HL-60 (cell line): ENCODE measurements around the gene SLC49A3.

Experiments
- GABPA ChIP-seq: IDR thresholded peaks from 2 replicates; pipeline ENCODE4 v1.6.1; 2012; ENCODE audit warnings: low read depth
- POLR2AphosphoS5 ChIP-seq: IDR thresholded peaks from 2 replicates; pipeline ENCODE4 v1.6.1; 2012; ENCODE audit warnings: low read depth
- TF ChIP-seq, protein P1 (sequence below): IDR thresholded peaks from one replicate; pipeline ENCODE4 v1.5.1; 2011; ENCODE audit warnings: low read length, control low read depth, inconsistent platforms; ENCODE audit not compliant: insufficient read depth

DNA sequence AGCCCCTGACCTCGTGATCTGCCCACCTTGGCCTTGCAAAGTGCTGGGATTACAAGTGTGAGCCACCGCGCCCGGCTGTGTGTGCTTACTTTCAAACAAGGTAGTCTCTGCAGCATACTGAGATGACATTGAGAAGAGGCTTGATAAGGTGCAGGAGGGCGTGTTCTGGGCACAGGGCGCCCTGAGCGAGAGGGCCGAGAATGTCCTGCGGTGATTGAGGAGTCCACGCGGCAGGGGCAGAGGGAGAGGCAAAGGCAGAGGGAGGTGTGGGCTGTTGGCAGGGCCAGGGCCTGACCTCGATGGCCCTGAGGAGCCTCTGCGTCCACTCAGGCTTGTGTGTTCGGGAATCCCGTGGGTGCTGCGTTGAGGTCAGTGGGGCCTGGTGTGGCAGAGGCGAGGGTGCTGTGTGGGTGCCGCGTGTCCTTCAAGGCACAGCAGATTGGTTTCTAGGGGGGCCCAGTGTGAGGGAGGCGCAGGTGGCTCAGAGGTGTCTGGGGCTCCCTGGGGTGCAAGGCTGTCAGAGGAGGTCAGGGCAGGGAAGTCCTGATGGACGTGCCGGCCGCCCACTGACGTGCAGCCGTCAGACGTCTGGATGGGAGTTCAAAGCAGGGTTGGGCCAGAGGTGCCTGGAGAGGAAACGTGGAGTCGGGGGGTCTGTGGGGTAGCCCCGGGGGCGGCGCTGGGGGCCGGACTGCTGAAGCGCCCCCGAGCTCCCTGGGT is 28.8 kb upstream of the SLC49A3 start:
- TF ChIP-seq POLR2AphosphoS5 (no peak), GABPA (no peak)
- TF ChIP-seq, protein P1, sequence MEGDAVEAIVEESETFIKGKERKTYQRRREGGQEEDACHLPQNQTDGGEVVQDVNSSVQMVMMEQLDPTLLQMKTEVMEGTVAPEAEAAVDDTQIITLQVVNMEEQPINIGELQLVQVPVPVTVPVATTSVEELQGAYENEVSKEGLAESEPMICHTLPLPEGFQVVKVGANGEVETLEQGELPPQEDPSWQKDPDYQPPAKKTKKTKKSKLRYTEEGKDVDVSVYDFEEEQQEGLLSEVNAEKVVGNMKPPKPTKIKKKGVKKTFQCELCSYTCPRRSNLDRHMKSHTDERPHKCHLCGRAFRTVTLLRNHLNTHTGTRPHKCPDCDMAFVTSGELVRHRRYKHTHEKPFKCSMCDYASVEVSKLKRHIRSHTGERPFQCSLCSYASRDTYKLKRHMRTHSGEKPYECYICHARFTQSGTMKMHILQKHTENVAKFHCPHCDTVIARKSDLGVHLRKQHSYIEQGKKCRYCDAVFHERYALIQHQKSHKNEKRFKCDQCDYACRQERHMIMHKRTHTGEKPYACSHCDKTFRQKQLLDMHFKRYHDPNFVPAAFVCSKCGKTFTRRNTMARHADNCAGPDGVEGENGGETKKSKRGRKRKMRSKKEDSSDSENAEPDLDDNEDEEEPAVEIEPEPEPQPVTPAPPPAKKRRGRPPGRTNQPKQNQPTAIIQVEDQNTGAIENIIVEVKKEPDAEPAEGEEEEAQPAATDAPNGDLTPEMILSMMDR: no peak
